Stimulated activated CD4-positive, alpha-beta T cell treated with anti-CD3 and anti-CD28 coated beads, Interleukin-12 subunit alpha, Interleukin-12 subunit beta, amount 100 ng/mL, for 24 hours (primary cell): Measurements from ENCODE around the gene CDC40.
"Not testable (repeated sequence)": the region's sequence is repeated elsewhere in the genome, so short reads cannot be mapped to it uniquely, and the experiment has no call there.

Source experiments
- DNase-seq, 2 experiments: peaks; one replicate each; pipeline ENCODE4 v3.0.0-alpha.2; 2020; ENCODE audit warnings: low read depth in 2 of 2

CDC40 gene

DNA sequence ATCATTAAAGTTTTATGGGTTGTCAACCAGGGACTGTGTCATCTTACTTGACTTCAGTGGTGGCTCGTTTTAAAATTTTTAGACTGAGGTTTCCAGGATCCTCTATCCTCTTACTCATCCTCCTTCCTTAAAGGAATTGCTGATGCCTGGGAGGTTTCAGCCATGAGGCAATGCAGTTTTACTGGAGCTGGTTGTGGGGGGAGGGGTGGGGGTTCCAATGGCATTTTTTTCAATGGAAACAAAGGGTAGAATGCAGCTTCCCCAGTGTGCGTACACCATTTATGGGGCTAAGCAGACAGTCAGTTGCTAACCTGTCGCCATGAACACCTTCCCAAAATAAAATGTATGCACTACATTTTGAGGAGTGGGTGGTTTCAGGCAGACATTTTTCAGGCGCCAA, 89.9 kb downstream of the CDC40 start:
- DNase-seq, result no peak

DNA sequence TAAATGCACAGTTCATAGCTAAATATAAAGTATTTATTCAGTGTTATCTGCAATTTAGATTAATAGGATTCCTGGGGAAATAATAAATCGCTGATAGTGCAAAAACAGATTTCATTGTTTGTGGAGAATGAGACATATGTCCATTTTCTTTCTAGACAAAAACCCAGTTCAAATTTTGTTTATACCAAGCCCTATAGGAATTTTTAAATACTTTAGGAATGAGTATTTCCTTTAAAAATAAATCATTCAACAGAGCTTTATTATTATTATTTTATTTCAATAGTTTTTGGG, 91.5 kb downstream of the CDC40 start:
- DNase-seq, result no peak

DNA sequence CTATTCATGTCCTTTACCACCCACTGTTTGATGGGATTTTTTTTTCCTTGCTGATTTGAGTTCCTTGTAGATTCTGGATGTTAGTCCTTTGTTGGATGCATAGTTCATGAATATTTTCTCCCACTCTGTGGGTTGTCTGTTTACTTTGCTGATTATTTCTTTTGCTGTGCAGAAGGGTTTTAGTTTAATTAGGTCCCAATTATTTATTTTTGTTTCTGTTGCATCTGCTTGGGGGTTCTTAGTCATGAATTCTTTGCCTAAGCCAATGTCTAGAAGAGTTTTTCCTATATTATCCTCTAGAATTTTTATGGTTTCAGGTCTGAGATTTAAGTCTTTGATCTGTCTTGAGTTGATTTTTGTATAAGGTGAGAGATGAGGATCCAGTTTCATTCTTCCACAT, 92.6 kb downstream of the CDC40 start:
- not testable (repeated sequence) for DNase-seq

DNA sequence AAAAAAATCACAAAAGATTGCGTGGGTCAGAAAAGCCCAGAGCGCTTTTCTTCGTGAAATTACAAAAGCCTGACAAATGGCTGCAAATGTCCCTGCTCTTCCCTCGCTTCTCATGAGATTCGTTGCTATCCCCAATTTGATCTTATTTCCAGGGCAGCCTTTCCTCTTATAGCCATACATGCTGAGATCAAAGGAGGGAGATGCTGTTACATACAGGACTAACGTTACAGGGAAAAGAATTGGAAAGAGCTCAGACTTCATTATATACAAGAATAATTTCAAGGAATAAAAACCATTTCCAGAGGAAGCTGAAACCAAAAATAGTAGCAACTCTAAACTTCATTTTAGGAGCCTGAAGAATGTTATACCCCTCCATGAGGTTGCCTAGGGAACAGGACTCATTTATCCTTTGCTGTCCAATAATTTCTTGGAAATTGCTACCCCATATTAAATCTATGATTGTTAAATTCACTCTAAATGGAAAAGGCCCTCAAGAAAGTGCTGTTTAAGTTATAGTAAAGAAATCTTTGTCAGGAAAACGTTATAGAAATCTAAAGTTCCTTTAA, 97.0 kb downstream of the CDC40 start:
- no peak for DNase-seq
